Activated naive CD4-positive, alpha-beta T cell treated with Interleukin-2 at 50 U/mL for 16 hours (primary cell): ENCODE results near the gene CD70.
"Not testable (repeated sequence)": the region's sequence is repeated elsewhere in the genome, so short reads cannot be mapped to it uniquely, and the experiment has no call there.

ENCODE experiments used
- DNase-seq: peaks from one replicate; pipeline ENCODE4 v3.0.0-alpha.2; 2020

CD70 gene

DNA sequence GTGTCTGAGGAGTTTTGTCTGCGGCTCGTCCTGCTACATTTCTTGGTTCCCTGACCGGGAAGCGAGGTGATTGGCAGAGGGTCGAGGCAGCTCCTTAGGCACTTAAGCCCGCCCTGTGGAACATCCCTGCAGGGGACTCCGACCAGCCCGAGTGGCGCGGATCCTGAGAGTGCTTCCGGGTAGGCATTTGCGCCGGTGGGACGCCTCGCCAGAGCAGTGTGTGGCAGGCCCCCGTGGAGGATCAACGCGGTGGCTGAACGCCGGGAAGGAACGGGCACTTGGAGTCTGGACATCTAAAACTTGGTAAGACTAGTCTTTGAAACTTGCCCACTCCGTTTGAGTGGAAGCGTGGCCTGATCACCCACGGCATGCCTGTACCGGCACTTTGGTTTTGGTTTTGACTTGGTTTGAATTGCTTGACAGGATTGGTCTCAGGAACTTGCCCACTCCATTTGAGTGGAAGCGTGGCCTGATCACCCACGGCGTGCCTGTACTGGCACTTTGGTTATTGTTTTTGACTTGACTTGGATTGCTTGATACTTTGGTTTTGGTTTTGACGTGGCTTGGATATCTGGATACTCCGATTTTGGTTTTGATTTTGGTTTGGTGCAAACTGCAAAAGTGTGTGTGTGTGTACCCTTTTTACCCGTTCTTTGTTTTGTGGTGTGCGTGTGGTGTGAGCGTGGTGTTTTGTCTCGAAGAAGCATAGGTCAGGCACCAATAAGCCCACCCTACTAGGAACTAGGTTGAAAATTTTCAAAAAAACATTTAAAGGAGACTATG lies 6.7 kb upstream of the CD70 start:
- DNase-seq: not testable (repeated sequence)

DNA sequence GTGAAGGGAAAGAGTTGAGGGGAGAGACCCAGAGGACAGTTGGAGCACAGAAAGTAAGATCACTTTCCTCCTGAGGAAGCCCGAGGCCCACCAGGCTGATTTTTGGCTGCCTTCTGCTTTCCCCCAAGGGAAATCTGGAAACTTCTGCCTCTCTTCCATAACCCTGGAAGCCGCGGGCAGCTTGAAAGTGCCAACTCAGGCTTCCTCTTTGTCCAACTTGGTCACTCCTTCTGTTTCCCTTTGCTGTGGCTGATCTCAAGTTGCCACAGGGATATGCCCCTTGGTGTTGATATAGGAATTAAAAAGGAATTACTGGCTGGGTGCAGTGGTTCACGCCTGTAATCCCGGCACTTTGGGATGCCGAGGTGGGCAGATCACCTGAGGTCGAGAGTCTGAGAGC lies 5.7 kb upstream of the CD70 start:
- DNase-seq: no peak

DNA sequence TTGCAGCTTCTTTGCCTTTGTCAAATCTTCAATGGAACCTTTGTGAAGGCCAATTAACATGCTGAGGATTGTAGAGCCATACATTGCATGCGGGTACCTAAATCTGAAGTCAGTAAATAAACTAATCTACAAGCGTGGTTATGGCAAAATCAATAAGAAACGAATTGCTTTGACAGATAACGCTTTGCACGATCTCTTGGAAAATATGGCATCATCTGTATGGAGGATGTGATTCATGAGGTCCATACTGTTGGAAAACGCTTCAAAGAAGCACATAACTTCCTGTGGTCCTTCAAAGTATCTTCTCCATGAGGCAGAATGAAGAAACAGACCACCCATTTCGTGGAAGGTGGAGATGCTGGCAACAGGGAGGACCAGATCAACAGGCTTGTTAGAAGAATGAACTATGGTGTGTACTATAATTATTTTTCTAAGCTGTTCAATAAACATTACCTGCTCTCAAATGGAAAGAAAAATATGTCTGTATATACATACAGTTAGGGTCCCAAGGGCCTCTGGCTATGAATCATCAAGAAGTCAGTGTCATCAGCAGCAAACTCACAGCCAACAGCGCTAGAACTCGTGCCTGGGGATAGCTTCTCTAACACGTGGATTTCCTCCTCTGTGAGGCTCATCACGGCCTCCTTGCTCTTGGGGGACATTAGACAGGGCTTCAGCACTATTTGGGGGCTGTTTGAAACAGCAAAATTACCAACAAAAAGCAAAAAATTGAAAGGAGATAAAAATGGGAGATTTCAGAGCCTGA lies 2.9 kb upstream of the CD70 start:
- DNase-seq: no peak

- no peak for DNase-seq
Measured at GRCh38 chr19:6590258-6590826, 608 bp downstream of the CD70 start.

DNA sequence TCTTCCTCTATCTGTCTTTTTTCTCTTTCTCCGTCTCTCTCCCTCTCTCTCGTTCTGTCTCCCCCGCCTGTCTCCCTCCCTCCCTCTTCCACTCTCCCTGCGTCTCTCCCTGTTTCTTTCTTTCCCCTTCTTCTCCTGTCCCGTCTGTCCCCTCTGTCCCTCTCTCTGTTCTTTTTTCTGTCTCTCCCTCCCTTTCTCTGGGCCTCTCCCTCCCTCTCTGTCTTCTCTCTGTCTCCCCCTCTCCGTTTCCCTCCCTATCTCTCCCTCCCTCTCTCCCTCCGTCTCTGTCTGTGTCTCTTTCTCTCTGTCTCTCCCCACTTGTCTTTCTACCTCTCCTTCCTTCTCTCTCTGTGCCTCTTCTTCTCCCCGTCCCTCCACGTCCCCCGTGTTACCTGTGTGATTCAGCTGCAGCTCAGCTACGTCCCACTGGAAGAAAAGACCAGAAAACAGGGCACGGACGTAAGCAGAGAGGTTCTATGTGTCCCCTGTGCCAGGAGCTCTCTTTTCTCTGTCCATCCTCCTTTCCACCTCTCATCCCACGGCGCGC lies 1.2 kb downstream of the CD70 start:
- DNase-seq: no peak

DNA sequence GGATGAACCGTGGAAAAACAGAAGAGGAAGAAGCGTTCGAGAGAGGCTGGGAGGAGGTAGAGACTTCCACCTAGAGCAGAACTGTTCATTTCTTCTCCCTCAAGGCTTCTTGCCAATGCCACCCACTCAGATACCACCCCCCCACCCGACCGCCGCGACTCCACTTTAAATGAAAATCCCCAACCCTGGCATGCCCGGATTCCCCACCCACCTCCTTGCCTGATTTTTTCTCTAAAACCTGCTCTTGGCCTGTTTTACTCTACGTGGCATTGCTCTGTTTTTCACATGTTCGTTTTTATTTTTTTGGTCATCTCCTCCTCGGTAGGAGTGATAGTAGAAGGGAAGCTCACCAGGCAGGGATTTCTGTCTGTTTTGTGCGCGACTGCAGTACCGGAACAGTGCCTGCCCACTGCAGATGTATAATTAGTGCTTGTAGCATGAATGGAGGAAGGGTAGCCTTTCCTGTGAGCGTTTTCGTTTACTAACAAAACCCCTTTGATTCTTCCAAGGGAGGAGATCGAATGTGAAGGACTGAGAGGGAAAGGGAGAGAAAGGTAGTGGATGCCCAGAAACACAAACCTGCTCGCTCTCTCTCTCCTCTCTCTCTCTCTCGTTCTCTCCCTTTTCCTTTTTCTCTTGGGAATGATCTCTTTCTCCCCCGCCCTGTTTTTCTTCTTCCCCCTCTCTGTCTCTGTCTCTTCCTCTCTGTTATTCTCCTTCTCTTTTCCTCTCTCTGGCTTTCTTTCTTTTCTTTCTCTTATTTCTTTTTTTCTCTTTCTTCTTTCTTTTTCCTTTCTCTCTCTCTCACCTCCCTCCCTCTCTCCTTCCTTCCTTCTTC lies 2.2 kb downstream of the CD70 start:
- DNase-seq: no peak

DNA sequence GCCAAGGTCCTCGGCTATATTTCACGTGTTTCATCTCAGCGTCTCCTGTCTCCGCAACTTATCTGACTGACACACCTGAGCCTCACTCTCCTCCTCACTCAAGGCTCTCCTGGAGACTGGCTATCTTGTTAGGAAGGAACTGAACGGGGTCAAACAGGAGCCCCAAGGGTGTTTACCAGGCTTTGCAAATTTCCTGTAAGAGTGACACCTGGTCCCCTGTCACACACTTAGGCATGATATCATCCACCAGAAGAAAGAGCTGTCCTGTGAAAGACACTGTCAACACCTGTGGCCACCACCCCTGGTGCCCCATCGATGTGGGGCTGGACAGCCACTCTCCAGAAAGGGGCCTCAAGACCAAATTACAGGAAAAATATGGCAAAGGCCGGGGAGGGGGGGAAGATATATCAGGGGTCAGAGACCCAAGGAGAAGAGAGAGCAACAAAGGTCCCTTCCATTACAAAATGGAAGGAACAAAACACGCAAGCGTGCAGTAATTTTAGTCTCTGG lies 2.9 kb downstream of the CD70 start:
- no peak for DNase-seq

GRCh38 chr19:6587093-6587820 lies 3.7 kb downstream of the CD70 start:
- DNase-seq: no peak

- DNase-seq: no peak
Measured at GRCh38 chr19:6586726-6587092, 4.2 kb downstream of the CD70 start.

DNA sequence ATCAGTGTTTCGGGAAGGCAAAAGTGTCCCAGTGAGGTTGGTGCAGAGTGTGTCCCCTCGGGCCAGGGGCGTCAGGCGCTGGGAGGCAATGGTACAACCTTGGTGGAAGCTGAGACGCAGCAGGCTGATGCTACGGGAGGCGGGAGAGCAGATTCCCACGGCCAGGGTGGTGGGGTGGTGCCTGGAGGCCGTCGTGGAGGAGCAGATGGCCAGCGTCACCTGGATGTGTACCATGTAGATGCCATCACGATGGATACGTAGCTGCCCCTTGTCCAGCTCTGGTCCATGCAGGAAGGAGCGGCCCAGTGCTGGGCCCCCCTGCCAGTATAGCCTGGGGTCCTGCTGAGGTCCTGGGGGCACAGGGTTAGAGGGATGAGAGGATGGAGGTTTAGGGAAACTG lies 4.9 kb downstream of the CD70 start:
- DNase-seq: no peak

DNA sequence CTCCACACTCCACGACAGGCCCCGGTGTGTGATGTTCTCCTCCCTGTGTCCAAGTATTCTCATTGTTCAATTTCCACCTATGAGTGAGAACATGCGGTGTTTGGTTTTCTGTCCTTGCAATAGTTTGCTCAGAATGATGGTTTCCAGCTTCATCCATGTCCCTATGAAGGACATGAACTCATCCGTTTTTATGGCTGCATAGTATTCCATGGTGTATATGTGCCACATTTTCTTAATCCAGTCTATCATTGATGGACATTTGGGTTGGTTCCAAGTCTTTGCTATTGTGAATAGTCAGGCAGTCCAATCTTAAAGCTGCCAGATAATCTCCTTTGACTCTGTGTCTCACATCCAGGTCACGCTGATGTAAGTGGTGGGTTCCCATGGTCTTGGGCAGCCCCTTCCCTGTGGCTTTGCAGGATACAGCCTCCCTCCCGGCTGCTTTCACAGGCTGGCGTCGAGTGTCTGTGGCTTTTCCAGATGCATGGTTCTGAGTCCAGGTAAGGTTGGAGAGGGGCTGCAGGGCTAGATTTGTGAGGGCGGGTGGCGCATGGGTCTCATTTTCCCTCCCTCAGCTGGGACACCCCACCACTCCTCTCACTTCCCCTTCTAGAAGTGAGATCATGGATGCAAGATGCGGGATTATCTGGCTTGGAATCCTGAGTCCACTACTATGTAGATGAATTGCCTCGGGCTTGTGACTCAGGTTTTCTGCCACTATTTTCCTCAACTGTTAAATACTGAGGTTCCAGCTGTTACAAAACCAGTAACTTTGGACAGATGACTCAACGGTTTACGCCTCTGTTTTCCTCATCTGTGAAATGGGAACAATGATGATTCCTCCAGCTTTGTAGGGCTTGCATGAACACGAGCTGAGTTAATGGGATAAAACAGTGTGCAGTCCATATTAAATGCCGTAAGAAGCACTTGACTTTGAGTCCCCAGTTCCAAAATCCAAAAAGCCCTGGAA lies 8.2 kb downstream of the CD70 start:
- DNase-seq: not testable (repeated sequence)

- DNase-seq: no peak
Measured at GRCh38 chr19:6580313-6580712, 10.6 kb downstream of the CD70 start.

DNA sequence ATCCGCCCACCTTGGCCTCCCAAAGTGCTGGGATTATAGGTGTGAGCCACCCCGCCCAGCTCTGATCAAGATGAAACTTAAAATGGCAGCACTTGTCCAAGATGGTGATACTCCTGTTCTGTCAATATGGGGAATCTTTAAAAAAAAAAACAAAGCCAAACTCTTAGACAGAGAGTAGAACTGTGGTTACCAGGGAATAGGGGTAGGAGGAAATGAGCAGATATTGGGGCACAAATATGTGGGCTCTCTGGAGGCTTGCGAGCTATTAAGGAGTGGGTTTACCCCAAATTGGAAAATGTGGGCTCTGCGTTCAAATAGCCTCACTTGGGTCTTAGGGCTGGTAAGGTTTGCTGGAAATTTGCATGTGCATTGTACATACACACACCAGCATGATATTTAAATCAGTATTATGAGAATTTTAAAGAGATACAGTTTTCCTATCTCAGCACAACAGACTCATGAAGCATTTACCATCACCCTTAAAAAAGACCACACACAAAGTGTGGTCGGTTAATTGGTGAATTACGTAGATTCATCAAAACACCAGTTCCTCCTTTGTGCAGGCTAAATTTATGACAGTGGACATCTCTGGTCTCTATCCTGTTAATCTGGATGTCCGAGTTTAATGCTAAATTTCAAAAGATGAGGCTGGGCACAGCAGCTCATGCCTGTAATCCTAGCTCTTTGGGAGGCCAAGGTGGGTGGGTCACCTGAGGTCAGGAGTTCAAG lies 11.3 kb downstream of the CD70 start:
- DNase-seq: no peak

DNA sequence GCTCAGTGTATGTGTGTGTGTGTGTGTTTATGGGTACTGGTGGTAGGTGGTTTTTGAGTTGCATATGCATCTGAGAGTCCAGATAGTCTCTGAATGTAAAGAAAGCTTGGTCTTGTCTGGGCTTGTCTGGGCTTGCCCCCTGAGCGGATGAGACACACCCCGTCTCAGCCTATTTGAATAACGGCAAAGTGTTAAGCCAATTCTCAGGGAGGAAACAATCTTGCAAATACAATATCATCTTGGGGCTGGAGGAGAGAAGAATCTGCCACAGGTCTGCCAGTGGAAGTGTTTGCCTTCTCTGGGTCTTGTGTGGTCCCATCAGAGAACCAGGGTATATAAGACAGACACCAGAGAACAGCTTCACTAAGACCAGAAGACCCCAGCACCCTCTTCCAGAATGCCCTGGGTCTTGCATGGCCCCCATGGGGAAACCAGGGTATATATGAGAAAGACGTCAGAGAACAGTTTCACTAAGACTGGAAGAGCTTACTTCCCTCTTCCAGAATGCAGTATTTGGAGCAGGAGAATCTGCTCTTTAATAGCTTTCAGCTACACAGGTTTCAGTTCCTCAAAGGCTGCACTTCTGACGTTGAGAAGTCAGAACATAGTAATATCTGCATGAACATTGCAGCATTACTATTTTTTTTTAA lies 13.3 kb downstream of the CD70 start:
- no peak for DNase-seq

DNA sequence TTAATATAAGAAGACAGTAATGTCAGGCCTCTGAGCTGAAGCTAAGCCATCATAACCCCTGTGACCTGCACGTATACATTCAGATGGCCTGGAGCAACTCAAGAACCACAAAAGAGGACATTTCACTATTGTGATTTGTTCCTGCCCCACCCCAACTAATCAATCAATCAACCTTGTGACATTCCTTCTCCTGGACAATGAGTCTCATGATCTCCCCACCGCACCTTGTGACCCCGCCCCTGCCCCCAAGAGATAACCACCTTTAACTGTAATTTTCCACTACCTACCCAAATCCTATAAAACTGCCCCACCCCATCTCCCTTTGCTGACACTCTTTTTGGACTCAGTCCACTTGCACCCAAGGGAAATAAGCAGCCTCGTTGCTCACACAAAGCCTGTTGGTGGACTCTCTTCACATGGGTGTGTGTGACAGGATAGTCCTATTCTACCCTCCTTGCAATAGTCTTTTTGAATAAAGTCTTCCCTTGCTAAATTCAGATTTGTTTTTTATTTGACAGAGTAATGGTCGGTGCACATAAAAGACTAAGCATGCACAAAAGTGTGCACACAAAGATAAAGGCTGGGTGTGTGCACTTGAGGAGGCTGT lies 14.0 kb downstream of the CD70 start:
- DNase-seq: no peak

- DNase-seq: no peak
Measured at GRCh38 chr19:6573350-6573749, 17.6 kb downstream of the CD70 start.

GRCh38 chr19:6572217-6572616 lies 18.7 kb downstream of the CD70 start:
- DNase-seq: no peak

DNA sequence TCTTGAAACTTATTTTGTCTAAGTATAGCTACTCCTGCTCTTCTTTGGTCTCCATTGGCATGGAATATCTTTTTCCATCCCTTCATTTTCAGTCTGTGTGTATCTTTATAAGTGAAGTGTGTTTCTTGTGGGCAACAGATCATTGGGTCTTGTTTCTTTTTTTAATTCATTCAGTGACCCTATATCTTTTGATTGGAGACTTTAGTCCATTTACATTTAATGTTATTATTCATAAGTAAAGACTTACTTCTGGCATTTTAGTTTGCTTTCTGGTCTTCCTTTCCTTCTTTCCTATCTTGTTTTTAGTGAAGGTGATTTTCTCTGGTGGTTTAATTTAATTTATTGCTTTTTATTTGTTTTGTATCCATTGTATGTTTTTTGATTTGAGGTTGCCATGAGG lies 19.8 kb downstream of the CD70 start:
- DNase-seq: no peak

GRCh38 chr19:6570764-6571163 lies 20.2 kb downstream of the CD70 start:
- no peak for DNase-seq
